ENCODE results near the gene RNF212.

Gene RNF212

GRCh38 chr4:1036095-1036494 is 77.3 kb downstream of the RNF212 start:
- DNase-seq (ENCODE audit: low spot score) = no peak

- peak; percentile 53 for DNase-seq (ENCODE audit: low spot score)
Measured at GRCh38 chr4:1035510-1035909, 77.9 kb downstream of the RNF212 start.

DNA sequence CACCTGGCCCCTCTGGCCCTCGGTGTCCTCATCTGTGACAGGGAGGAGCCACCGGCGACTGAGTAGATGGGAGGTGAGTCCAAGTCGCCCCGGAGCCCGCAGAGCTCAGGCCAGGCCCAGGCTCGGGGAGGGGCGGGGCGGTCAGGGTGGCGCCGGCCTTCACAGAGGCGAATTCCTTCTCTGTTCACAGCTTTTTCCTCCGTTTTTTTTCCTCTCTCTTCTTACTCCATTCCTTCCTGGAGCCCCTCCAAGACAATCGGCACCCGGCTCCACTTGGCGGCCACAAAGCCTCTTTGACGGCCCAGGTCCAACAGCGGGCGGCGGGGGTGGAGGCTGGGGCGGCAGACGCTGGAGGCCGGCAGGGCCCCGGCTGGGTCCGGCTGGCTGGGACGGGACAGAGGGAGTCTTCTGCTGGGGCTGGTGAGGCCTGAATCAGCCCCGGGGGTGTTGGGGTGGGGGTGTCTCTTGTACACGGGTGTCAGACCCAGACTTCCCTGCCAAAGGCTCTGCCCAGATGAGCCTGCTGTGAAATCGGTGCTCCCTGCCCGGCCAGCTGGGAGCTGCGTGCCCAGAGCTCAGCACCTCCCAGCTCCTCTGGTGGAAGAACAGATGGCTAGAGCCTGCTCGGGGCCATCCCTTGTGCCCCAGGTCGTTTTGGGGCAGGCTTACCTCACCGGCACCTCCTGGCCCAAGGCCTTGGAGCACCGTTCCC is 79.4 kb downstream of the RNF212 start:
- peak; percentile 85 for DNase-seq (ENCODE audit: low spot score)

GRCh38 chr4:1032861-1033260 is 80.5 kb downstream of the RNF212 start:
- no peak for DNase-seq (ENCODE audit: low spot score)

DNA sequence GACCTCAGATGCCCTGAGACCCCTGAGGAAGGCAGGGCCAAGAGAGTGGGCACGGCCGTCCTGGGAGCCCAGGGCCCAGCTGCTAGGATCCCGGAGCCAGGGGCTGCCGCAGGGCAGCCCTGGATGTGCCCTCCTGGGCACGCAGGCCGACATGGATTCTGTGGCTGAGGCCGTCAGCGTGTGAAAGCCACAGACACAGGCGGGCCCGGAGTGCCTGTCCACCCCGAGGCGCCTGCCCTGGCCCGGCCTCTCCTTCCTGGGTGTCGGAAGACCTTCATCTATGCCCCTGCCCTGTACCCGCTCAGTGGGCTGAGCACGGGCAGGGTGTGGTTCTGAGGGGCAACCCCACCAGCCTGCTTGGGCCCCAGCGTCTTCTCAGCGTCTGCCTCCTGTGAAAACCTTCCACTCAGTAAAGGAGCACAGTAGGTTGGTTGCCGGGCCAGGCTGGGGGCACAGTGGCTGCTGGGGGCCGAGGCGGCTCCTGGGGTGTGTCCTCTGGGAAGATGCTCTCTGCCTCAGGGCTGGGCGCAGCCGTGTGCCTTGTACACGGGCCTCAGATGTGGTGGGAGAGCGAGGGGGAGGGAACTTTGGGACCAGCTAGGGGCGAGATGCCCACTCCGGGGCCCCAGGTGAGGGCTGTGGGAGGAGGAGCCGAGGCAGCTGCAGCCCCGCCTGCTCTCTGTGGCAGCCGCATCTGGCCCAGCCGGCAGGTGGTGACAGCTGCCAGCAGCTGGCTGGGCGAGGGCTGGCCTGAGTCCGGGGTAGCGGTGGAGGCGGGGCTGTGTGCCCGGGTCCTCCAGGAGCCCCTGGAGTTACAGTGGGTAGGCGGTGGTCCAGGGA is 81.2 kb downstream of the RNF212 start:
- no peak for DNase-seq (ENCODE audit: low spot score)

DNA sequence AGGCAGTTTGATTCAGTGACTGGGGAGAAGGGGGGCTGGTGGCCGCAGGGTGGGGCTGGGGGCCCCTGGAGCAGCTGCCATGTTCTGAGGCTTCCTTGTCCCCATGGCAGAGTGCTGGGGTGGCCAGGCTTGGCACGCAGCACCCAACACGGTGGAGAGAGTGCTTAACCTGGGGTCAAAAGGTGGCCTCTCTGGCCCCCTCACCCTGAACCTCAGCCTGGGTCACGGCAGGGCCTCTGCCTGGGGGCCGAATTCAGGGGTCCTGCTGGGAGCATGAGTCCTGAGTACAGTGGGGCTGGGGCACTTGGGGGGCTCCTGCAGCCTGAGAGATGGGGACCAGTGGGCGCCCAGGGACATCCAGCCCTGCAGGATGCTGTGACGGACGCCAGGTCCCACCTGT is 82.0 kb downstream of the RNF212 start:
- DNase-seq (ENCODE audit: low spot score) = no peak

DNA sequence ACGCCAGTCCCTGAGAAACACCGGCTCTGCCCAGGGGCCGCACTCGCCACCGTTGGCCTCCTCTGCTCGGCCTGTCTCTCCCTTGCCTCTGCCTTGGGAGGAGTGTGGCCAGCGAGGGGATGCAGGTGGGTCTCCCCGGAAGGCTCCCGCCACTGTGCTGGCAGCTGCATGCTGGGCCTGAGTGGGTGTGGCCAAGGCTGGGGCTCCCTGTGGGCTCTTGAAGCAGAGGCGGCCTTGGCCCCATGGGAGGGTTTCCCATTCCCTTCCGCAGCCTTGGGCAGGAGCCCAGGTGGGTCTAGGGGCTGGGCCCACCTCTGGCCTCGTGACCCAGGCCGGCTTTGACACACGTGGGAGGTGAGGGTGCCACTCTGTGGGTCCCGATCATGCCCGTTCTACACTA is 82.8 kb downstream of the RNF212 start:
- DNase-seq (ENCODE audit: low spot score) = no peak

GRCh38 chr4:1030031-1030430 is 83.3 kb downstream of the RNF212 start:
- DNase-seq (ENCODE audit: low spot score) = no peak

GRCh38 chr4:1029529-1029928 is 83.8 kb downstream of the RNF212 start:
- no peak for DNase-seq (ENCODE audit: low spot score)

DNA sequence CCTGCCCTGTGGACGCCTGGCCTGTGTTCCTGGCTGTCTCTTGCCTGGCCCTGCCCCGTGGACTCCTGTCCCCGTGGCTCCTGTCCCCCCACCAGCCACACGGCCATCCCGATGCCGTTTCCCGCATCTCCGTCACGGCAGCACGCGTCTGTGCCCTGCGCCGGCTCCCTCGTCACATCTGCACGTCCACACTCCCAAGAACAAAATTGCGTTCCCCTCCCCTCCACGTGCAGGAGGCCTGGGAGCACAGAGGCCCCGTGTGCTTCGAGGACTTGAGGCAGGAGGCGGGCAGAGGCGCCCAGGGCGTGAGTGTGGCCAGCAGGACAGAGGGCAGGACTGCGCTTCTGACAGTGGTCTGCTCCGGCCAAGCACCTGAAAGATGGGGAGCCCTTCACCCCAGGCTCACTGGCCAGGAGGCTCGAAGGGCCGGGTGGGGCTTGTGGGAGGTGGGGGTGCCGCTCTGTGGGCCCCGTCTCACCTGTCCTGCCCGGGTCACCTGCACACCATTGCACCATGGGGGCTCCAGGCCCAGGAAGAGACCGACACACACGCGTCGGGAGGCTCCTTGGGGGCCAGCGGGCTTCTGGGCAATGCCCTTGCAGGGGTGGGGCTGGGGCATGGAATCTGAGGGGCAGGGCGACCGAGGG is 84.7 kb downstream of the RNF212 start:
- DNase-seq (ENCODE audit: low spot score) = no peak

- no peak for DNase-seq (ENCODE audit: low spot score)
Measured at GRCh38 chr4:1027915-1028238, 85.5 kb downstream of the RNF212 start.

GRCh38 chr4:1027219-1027914 is 86.0 kb downstream of the RNF212 start:
- DNase-seq (ENCODE audit: low spot score) = no peak

GRCh38 chr4:1026115-1026514 is 87.2 kb downstream of the RNF212 start:
- peak; percentile 54 for DNase-seq (ENCODE audit: low spot score)

GRCh38 chr4:1024882-1025545 is 88.3 kb downstream of the RNF212 start:
- DNase-seq (ENCODE audit: low spot score) = no peak

GRCh38 chr4:1023895-1024740 is 89.2 kb downstream of the RNF212 start:
- DNase-seq (ENCODE audit: low spot score) = no peak

- DNase-seq (ENCODE audit: low spot score) = no peak
Measured at GRCh38 chr4:1023075-1023640, 90.2 kb downstream of the RNF212 start.

- no peak for DNase-seq (ENCODE audit: low spot score)
Measured at GRCh38 chr4:1022739-1023066, 90.7 kb downstream of the RNF212 start.

- no peak for DNase-seq (ENCODE audit: low spot score)
Measured at GRCh38 chr4:1022051-1022738, 91.2 kb downstream of the RNF212 start.
